Measurements from ENCODE around the gene CD47. TPM values are rescaled to one million over a fixed set of nuclear protein-coding genes. Genes with fewer than 3 reads are reported as not detected.

The CD47 gene
- total RNA-seq, 6 donors from 2014 or later = 79.6 to 352 (median 229) TPM

DNA sequence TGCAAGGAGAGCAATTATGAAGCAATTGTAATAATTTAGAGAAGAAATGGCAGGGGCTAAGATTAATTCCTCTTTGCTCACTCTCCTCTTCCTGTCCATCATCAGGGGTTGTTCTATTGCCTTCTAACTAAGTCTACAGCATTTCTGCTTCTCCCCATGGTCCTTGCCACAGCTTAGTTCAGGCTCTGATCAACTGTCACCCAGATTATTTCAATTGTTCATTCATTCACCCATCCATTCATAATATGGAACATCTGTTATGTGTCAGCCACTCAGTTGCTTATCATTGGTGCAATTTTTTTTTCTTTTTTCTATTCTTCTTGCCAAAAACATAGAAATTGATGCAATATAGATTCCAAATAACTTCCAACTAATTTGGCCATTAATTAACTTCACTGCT is 93.2 kb downstream of the CD47 start:
- H3K36me3 ChIP-seq = no peaks in the 10 kb centered on the region
- no peaks in the 10 kb centered on the region for H3K27me3 ChIP-seq
- no peak overlapping the region for H3K4me3 ChIP-seq
- no peak overlapping the region for H3K27ac ChIP-seq
- no peaks in the 10 kb centered on the region for H3K9me3 ChIP-seq
- TF ChIP-seq EP300 (IDR thresholded peaks at IDR 0.05) = no peak
- TF ChIP-seq POLR2AphosphoS5 (IDR thresholded peaks at IDR 0.05) = no peak
- no peak for TF ChIP-seq POLR2A (IDR thresholded peaks at IDR 0.05)
- TF ChIP-seq, protein P1, sequence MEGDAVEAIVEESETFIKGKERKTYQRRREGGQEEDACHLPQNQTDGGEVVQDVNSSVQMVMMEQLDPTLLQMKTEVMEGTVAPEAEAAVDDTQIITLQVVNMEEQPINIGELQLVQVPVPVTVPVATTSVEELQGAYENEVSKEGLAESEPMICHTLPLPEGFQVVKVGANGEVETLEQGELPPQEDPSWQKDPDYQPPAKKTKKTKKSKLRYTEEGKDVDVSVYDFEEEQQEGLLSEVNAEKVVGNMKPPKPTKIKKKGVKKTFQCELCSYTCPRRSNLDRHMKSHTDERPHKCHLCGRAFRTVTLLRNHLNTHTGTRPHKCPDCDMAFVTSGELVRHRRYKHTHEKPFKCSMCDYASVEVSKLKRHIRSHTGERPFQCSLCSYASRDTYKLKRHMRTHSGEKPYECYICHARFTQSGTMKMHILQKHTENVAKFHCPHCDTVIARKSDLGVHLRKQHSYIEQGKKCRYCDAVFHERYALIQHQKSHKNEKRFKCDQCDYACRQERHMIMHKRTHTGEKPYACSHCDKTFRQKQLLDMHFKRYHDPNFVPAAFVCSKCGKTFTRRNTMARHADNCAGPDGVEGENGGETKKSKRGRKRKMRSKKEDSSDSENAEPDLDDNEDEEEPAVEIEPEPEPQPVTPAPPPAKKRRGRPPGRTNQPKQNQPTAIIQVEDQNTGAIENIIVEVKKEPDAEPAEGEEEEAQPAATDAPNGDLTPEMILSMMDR (IDR thresholded peaks at IDR 0.05) = no peak
- ATAC-seq (ENCODE audit: low FRiP score in 2 of 2) (no peak), DNase-seq (no peak)
- peaks cover 4 to 15% (median 6%) of the 10 kb centered on the region in 4 donors for H3K4me1 ChIP-seq

DNA sequence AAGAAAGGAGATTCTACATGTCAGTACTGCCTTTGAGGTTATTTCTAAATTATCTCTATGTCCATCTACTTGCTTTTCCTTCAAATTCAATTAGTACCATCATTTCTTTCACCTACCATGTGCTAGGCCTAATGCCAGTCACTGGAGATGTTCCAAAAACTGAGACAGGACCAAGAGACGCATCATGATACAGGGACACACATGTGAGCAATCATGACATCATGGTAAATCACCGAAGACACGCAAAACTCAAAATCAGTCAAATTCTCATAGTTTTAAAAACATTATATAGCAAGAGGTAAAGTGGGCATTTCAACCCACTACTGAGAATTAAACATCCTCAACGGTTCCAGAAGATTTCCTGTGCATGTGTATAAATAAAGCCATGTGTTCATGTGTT is 95.0 kb downstream of the CD47 start:
- WGBS, 2 donors = 90% methylated on average over 4 of the region's 4 CpGs
- no peaks in the 10 kb centered on the region for H3K27me3 ChIP-seq
- no peak for ATAC-seq (ENCODE audit: low FRiP score in 2 of 2)

DNA sequence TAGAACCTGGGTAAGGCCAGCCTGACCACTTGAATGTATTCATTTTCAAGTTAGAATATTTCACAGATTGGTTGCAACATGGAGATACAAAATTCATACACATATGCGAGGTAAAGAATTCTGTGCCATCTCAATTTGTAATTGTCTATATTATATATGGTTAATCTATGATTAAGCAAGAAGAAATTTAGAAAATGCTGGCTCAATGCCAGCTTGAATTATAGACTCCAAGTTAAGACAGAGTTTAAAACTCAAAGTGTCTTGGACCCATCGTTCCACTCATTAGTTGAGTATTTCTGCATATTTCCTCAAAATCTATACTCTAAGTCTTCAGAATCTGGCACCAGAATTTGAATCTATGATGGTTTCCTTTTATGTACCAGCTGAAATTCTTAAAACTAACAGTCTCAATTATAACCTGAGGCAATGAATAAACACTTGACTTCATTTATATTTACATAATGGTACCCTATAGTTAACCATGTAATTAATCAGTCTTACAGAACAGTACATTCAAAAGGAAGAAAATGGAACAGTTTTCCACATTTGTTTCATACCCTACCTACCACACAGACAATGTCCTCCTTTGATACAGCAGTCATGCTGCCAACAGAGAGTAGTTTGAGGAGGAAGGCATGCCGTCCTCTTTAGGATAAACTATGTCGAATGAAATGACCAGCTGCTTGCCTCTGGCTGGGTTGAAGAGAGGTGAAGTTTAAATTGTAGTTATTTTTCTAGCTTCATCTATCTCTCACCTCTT is 95.7 kb downstream of the CD47 start:
- 69 to 78% methylated on average over 4 of the region's 4 CpGs for WGBS, 2 donors
- Histone ChIP-seq H3K9me3 (no peaks in the 10 kb centered on the region), H3K27ac (no peak overlapping the region), H3K4me3 (no peak overlapping the region), H3K27me3 (no peaks in the 10 kb centered on the region), H3K4me1 (peaks cover 0 to 8% (median 6%) of the 10 kb centered on the region in 4 donors), H3K36me3 (no peaks in the 10 kb centered on the region)
- DNase-seq (no peak), ATAC-seq (ENCODE audit: low FRiP score in 2 of 2) (no peak)
- TF ChIP-seq POLR2A (IDR thresholded peaks at IDR 0.05) = no peak
- no peak for TF ChIP-seq EP300 (IDR thresholded peaks at IDR 0.05)
- TF ChIP-seq, protein P1 (IDR thresholded peaks at IDR 0.05) = no peak
- no peak for TF ChIP-seq POLR2AphosphoS5 (IDR thresholded peaks at IDR 0.05)

More for the DNA sequence above, 95.0 kb downstream of the CD47 start:
- no peak overlapping the region for H3K27ac ChIP-seq
- no peak overlapping the region for H3K4me3 ChIP-seq
- no peak for DNase-seq
- TF ChIP-seq EP300 (IDR thresholded peaks at IDR 0.05) (no peak), POLR2AphosphoS5 (IDR thresholded peaks at IDR 0.05) (no peak), POLR2A (IDR thresholded peaks at IDR 0.05) (no peak)
- TF ChIP-seq, protein P1 (IDR thresholded peaks at IDR 0.05) = no peak
- H3K36me3 ChIP-seq = no peaks in the 10 kb centered on the region
- peaks cover 0 to 8% (median 6%) of the 10 kb centered on the region in 4 donors for H3K4me1 ChIP-seq
- H3K9me3 ChIP-seq = no peaks in the 10 kb centered on the region

DNA sequence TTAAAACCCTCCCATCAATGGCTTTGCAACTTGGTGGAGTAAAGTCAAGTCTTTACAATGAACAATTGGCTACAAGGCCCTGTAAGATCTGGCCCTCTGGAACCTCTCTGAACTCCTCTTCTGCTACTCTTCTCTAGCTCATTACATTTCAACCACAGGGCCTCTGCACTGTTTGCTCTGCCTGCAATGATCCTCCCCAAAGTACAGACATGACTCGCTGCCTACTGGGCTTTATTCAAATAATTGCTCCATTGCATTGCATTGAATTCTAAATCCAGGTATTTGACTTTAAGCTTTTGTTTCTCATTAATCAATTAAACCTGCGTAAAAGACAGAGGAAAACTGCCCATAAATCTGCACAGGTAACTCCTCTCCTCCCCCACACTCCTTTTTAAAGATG is 96.7 kb downstream of the CD47 start:
- H3K9me3 ChIP-seq = no peaks in the 10 kb centered on the region
- DNase-seq = no peak
- peak overlapping the region in 1 of 4 donors; percentile 9 for H3K27ac ChIP-seq
- no peak for ATAC-seq (ENCODE audit: low FRiP score in 2 of 2)
- TF ChIP-seq EP300 (IDR thresholded peaks at IDR 0.05) (no peak), POLR2A (IDR thresholded peaks at IDR 0.05) (no peak), POLR2AphosphoS5 (IDR thresholded peaks at IDR 0.05) (no peak)
- TF ChIP-seq, protein P1 (IDR thresholded peaks at IDR 0.05) = no peak
- no peaks in the 10 kb centered on the region for H3K27me3 ChIP-seq
- H3K36me3 ChIP-seq = no peaks in the 10 kb centered on the region
- WGBS, 2 donors = 93 to 97% methylated on average over 2 of the region's 2 CpGs
- H3K4me1 ChIP-seq = peaks cover 3 to 10% (median 9%) of the 10 kb centered on the region in 4 donors
- H3K4me3 ChIP-seq = no peak overlapping the region

DNA sequence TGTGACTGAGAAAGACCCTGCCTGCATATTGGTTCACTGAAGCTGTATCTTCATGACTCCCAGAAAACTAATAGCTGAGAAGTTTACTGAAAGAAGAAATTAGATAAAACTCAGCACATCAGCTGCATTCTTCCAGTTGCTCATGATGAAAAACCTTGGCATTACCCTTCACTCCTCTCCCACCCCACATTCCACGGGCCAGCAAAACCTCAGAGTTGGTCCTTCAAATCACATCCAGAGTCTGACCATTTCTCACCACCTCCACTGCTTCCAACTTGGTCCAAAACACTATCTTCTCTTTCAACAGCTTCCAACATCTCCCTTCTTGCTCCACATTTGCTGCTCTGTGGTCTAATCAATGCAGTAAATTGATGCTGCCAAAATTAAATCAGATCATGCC is 97.1 kb downstream of the CD47 start:
- no peaks in the 10 kb centered on the region for H3K9me3 ChIP-seq
- DNase-seq (no peak), ATAC-seq (ENCODE audit: low FRiP score in 2 of 2) (no peak)
- 74 to 86% methylated on average over 1 of the region's 1 CpG for WGBS, 2 donors
- H3K27ac ChIP-seq = peak overlapping the region in 1 of 4 donors; percentile 9
- peaks cover 7 to 13% (median 11%) of the 10 kb centered on the region in 4 donors for H3K4me1 ChIP-seq
- no peak overlapping the region for H3K4me3 ChIP-seq
- TF ChIP-seq, protein P1 (IDR thresholded peaks at IDR 0.05) = no peak
- TF ChIP-seq POLR2AphosphoS5 (IDR thresholded peaks at IDR 0.05) (no peak), EP300 (IDR thresholded peaks at IDR 0.05) (no peak), POLR2A (IDR thresholded peaks at IDR 0.05) (no peak)
- no peaks in the 10 kb centered on the region for H3K36me3 ChIP-seq
- no peaks in the 10 kb centered on the region for H3K27me3 ChIP-seq
